ENCODE results near the gene COL4A6. TPM values are rescaled to one million over a fixed set of nuclear protein-coding genes. Genes with fewer than 3 reads are reported as not detected.

Gene COL4A6
- total RNA-seq, 1 donor from 2014 or later = 1.8 TPM

DNA sequence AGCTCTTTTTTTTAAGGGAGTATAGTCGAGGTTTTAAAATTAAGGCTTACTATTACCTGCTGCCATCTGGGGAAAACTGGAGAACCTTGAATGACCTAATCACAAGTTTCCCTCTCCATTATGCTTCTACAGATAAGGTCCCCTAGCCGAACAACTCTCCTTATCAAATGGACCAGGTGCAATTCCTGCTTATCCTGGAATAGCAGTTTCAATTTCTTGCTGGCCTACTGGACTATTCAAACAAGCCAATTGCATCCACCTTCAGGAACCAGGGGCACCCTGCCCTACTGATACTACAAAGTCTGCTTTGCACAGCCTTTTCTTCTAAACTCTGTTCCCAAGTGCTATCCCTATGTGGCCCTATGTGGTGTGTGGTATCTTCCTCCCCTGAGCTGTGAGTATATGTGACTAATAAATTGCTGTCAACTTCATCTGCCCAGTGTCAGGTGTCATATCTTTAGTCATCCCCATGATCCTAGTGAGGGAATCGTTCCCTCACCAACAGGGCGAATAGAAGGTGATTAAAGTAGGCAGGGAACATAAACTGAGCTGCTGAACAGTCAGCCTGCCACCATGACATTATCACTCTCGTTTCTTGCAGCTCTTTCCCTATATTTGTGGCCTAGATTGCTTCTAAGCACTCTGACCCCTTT, 218.1 kb downstream of the COL4A6 start:
- no peak for DNase-seq (ENCODE audit: low read depth)

DNA sequence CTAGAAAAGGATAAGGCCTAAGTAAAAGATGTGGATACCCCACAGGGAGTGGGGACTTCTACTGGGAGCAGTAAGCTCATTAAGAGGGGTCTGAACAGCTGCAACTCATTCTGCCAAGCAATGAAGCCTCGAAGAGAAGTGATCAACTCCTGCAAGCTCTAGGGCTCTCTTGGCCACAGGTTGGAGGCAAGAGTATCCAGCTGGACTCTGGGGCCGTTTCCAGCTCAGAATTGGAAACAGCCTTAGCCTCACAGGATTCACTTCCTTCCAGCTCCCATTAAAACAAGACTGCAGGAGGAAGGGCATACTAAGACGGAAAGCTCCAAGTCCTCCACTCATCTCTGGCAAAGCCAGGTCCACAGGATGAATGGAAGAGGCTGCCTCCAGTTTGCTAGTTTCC, 220.3 kb downstream of the COL4A6 start:
- H3K4me3 ChIP-seq (ENCODE audit: low read depth, low read length) = no peak overlapping the region
- no peaks in the 10 kb centered on the region for H3K27me3 ChIP-seq (ENCODE audit: control insufficient read depth, insufficient read depth, low read length)
- DNase-seq (ENCODE audit: low read depth) = no peak
- TF ChIP-seq, protein P1, sequence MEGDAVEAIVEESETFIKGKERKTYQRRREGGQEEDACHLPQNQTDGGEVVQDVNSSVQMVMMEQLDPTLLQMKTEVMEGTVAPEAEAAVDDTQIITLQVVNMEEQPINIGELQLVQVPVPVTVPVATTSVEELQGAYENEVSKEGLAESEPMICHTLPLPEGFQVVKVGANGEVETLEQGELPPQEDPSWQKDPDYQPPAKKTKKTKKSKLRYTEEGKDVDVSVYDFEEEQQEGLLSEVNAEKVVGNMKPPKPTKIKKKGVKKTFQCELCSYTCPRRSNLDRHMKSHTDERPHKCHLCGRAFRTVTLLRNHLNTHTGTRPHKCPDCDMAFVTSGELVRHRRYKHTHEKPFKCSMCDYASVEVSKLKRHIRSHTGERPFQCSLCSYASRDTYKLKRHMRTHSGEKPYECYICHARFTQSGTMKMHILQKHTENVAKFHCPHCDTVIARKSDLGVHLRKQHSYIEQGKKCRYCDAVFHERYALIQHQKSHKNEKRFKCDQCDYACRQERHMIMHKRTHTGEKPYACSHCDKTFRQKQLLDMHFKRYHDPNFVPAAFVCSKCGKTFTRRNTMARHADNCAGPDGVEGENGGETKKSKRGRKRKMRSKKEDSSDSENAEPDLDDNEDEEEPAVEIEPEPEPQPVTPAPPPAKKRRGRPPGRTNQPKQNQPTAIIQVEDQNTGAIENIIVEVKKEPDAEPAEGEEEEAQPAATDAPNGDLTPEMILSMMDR (IDR thresholded peaks at IDR 0.05; ENCODE audit: insufficient read depth, low read length, poor library complexity, severe bottlenecking) = no peak
- no peaks in the 10 kb centered on the region for H3K36me3 ChIP-seq (ENCODE audit: control insufficient read depth, insufficient read depth, low read length)

More for the DNA sequence above, 218.1 kb downstream of the COL4A6 start:
- Histone ChIP-seq H3K4me3 (ENCODE audit: low read depth, low read length) (no peak overlapping the region), H3K27me3 (ENCODE audit: control insufficient read depth, insufficient read depth, low read length) (peaks cover 5% of the 10 kb centered on the region), H3K36me3 (ENCODE audit: control insufficient read depth, insufficient read depth, low read length) (no peaks in the 10 kb centered on the region)
- TF ChIP-seq, protein P1 (IDR thresholded peaks at IDR 0.05; ENCODE audit: insufficient read depth, low read length, poor library complexity, severe bottlenecking) = no peak

DNA sequence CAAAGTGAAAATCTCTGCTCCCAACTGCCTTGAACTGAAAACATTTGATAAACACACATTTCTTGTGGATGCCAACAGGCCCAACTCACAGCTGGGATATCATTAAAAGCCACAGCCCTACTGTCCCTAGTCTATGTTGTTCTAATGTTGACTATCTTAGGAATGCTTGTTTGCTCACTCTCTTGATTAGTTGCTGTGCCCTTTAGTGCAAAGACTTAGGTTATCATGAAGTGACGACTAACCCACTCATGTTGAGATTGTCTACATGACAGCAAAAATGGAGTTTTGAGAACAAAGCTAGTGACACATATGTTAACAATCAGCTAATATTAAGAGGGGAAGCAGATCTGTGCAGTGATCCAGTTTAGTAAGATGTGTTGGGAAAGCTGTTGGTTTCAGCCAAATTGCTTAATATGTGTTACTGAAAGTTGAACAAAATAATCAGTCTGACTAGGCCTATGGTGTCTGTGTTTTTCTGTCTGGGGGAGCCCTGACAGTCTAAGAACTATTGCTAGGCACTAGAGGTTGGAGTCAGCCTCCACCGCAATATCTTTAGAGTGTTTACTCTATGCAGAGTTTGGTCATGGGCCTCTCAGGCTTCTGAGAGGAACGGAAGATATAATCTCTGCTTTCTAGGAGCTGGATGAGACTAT, 221.2 kb downstream of the COL4A6 start:
- no peak overlapping the region for H3K4me3 ChIP-seq (ENCODE audit: low read depth, low read length)
- TF ChIP-seq, protein P1 (IDR thresholded peaks at IDR 0.05; ENCODE audit: insufficient read depth, low read length, poor library complexity, severe bottlenecking) = no peak
- no peaks in the 10 kb centered on the region for H3K36me3 ChIP-seq (ENCODE audit: control insufficient read depth, insufficient read depth, low read length)
- no peaks in the 10 kb centered on the region for H3K27me3 ChIP-seq (ENCODE audit: control insufficient read depth, insufficient read depth, low read length)
- no peak for DNase-seq (ENCODE audit: low read depth)

- TF ChIP-seq, protein P1 (IDR thresholded peaks at IDR 0.05; ENCODE audit: insufficient read depth, low read length, poor library complexity, severe bottlenecking) = no peak
- no peak overlapping the region for H3K4me3 ChIP-seq (ENCODE audit: low read depth, low read length)
- DNase-seq (ENCODE audit: low read depth) = no peak
- no peaks in the 10 kb centered on the region for H3K36me3 ChIP-seq (ENCODE audit: control insufficient read depth, insufficient read depth, low read length)
- H3K27me3 ChIP-seq (ENCODE audit: control insufficient read depth, insufficient read depth, low read length) = no peaks in the 10 kb centered on the region
These were observed 221.8 kb downstream of the COL4A6 start for GRCh38 chrX:108216405-108216804.

DNA sequence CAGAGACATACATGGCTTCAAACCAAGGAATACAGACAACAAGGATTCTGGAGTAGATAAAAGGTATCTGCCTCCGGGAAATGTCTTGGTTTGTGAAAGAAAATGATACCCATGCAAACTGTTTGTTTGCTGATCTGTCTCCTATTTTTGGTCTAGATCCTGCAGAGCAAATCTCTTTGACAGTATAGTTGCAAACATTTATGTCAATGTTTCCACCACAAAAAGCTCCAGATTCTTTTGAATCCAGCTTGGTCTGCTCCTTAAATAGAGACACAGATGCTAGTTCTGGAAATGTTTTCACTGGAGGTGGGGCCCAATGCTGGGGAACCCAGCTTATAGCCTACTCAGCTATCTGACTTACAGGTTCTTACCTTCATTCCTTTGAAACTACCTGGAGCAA, 226.9 kb downstream of the COL4A6 start:
- Histone ChIP-seq H3K36me3 (ENCODE audit: control insufficient read depth, insufficient read depth, low read length) (no peaks in the 10 kb centered on the region), H3K27me3 (ENCODE audit: control insufficient read depth, insufficient read depth, low read length) (no peaks in the 10 kb centered on the region), H3K4me3 (ENCODE audit: low read depth, low read length) (no peak overlapping the region)
- DNase-seq (ENCODE audit: low read depth) = no peak
- TF ChIP-seq, protein P1 (IDR thresholded peaks at IDR 0.05; ENCODE audit: insufficient read depth, low read length, poor library complexity, severe bottlenecking) = no peak
